GM12891 (cell line): ENCODE measurements around the gene IL4.

ENCODE experiments used
- DNase-seq: peaks from one replicate; pipeline ENCODE4 v3.0.0; 2011; ENCODE audit warnings: low spot score; ENCODE audit not compliant: insufficient read length
- FAIRE-seq: peaks from 2 replicates; lab custom pipeline; 2011; peaks lifted over from hg19 to GRCh38; lab: Jason Lieb, UNC
- PAX5 ChIP-seq: IDR thresholded peaks from 2 replicates; pipeline ENCODE4 v1.6.1; 2011; ENCODE audit warnings: low read length, moderate library complexity, mild to moderate bottlenecking; ENCODE audit not compliant: insufficient read depth, severe bottlenecking
- POLR2A ChIP-seq: IDR thresholded peaks from 2 replicates; pipeline ENCODE4 v1.6.1; 2011; ENCODE audit warnings: low read depth, low read length, control low read depth
- POLR2AphosphoS5 ChIP-seq: IDR thresholded peaks from 2 replicates; pipeline ENCODE4 v1.6.1; 2011; ENCODE audit warnings: low read depth, low read length, control low read depth
- POU2F2 ChIP-seq: IDR thresholded peaks from 2 replicates; pipeline ENCODE4 v1.6.1; 2011; ENCODE audit warnings: low read depth, mild to moderate bottlenecking, control low read depth, low read length, moderate library complexity
- SPI1 ChIP-seq: IDR thresholded peaks from 2 replicates; pipeline ENCODE4 v1.6.1; 2011; ENCODE audit warnings: low read depth, low read length, control low read depth
- TAF1 ChIP-seq: IDR thresholded peaks from 2 replicates; pipeline ENCODE4 v1.6.1; 2011; ENCODE audit warnings: low read depth, low read length, control low read depth

The IL4 gene

GRCh38 chr5:132664696-132665209 is 9.0 kb upstream of the IL4 start:
- DNase-seq (no peak), FAIRE-seq (no peak)
- TF ChIP-seq POU2F2 (no peak), POLR2A (no peak), POLR2AphosphoS5 (no peak), PAX5 (no peak), SPI1 (no peak)

- FAIRE-seq: no peak
- TF ChIP-seq POU2F2 (no peak), POLR2AphosphoS5 (no peak), SPI1 (no peak), TAF1 (no peak), PAX5 (no peak), POLR2A (no peak)
- no peak for DNase-seq
These were observed 8.2 kb upstream of the IL4 start for GRCh38 chr5:132665574-132666080.

DNA sequence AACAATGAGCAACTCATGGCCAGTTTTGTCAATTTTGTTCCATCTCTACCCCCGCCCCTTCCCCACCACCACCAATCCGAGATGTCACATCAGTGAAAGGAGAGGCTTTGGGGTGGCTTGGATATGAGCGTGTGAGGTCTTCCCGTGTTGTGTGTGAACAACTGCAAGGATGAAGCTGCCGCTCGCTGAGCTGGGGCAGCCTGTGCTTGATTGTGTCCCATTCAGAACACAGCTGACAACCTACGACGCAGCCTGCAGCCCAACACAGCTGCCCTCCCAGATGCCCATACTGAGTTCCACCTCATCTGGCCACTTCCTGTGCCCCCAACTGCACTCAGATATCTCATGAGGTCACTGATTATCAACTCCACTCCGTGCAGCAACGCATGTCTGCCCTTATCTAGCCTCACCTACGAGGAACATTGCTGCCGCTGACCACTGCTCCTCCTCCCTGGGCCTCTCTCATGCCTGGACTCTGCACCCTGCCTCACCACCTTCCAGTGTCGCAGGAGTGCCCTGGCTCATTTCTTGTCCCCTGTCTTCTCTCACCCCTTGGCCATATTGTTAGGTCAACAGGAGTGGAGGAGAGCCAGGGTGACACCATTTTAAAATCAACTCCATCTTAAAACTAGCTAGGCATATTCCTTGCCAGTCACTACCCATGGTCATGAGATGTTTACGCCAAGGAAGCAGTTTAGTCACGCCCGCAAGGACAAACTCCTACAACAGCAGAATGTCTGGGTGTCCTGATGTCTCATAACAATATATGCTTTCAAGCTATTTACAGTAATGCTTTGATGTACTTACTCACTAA is 7.3 kb upstream of the IL4 start:
- DNase-seq: no peak
- TF ChIP-seq POLR2A (no peak), PAX5 (no peak), POLR2AphosphoS5 (no peak), TAF1 (no peak), SPI1 (no peak), POU2F2 (no peak)
- FAIRE-seq: no peak

DNA sequence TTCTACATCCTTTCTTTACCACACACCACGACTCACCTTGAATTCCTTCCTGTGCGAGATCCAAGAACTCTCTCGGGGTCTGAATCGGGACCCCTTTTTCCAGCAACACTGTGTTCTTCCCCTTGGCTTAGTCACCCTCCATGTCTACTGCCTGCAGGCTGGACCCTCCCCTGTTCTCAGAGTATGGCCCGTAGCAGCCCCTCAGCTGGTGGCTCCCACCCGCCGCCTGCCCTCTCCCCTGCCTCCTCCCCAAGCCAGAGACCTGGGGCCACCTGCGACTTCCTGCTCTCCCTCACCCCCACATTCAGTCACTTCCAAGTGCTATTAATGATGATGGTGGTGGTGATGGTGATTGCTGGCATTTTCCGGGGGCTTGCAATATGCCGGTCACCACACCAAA is 6.5 kb upstream of the IL4 start:
- no peak for TF ChIP-seq PAX5
- no peak for TF ChIP-seq POU2F2
- no peak for TF ChIP-seq POLR2A
- no peak for TF ChIP-seq POLR2AphosphoS5
- TF ChIP-seq SPI1: no peak
- no peak for TF ChIP-seq TAF1
- no peak for FAIRE-seq
- no peak for DNase-seq

DNA sequence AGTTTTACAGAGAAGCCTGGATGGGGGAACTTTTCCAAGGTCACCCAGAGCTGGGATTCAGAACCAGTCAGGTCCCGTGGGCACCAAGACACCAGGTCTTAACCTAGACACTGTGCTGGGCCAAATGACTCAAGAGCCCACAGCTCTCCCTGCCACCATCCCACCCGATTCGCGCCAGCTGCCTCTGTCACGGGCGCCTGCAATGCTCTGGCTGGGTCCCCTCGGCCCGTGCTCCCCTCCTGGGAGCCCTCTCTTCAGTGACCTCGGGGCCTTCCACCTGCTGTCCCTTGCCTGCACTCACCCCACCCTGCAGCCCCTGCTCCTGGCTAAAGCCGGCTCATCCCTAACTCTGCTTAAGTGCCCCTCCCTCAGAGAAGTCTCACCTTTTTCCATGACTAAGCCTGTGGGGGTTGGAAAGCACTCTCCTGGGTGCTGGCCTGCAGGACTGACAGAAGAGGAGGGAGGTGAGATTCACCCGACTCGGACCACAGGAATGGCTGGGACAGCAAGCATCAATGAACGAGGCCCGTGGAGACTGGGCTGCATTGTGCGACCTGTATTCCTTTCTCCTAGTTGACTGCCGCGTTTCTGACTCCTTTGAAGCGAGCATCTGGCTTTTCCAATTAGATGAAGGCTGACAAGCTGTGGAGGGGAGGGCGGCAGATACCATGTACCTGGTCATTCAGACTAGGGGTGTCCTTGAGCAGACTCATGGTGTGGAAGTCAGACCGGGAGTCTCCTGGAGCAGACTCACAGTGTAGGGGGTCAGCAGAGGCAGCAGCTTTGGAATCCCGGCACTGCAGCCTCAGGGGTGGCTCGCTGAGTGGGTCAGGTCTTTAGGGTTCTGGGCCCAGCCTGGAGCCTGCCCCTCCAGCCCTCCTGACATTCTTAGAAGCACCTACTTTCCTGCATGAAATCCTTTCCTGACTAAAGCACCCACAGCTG is 5.8 kb upstream of the IL4 start:
- TF ChIP-seq POU2F2 (no peak), SPI1 (no peak), PAX5 (no peak), POLR2A (no peak), POLR2AphosphoS5 (no peak), TAF1 (no peak)
- no peak for DNase-seq
- no peak for FAIRE-seq

- TF ChIP-seq TAF1 (no peak), POLR2A (no peak), POLR2AphosphoS5 (no peak), POU2F2 (no peak), SPI1 (no peak), PAX5 (no peak)
- FAIRE-seq (no peak), DNase-seq (no peak)
These were observed 4.9 kb upstream of the IL4 start for GRCh38 chr5:132668706-132669454.

DNA sequence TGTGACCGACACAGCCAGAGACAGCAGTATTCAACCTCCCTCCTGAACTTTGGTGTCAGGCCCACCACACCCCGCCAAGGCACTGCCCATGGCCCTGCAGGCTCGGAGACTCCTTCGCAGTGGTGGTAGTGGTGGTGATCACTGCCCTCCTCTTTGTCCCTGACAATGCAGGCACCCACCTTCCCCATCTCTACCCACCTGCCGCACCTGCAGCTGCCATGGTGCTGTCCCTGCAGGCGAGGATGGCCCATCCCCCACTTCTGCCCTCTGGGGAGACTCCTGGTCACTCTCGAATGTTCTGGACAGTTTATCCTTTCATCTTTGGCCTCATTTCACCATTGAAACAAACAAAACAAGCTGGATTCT is 4.4 kb upstream of the IL4 start:
- no peak for DNase-seq
- no peak for FAIRE-seq
- TF ChIP-seq POU2F2 (no peak), POLR2A (no peak), PAX5 (no peak), TAF1 (no peak), SPI1 (no peak), POLR2AphosphoS5 (no peak)

DNA sequence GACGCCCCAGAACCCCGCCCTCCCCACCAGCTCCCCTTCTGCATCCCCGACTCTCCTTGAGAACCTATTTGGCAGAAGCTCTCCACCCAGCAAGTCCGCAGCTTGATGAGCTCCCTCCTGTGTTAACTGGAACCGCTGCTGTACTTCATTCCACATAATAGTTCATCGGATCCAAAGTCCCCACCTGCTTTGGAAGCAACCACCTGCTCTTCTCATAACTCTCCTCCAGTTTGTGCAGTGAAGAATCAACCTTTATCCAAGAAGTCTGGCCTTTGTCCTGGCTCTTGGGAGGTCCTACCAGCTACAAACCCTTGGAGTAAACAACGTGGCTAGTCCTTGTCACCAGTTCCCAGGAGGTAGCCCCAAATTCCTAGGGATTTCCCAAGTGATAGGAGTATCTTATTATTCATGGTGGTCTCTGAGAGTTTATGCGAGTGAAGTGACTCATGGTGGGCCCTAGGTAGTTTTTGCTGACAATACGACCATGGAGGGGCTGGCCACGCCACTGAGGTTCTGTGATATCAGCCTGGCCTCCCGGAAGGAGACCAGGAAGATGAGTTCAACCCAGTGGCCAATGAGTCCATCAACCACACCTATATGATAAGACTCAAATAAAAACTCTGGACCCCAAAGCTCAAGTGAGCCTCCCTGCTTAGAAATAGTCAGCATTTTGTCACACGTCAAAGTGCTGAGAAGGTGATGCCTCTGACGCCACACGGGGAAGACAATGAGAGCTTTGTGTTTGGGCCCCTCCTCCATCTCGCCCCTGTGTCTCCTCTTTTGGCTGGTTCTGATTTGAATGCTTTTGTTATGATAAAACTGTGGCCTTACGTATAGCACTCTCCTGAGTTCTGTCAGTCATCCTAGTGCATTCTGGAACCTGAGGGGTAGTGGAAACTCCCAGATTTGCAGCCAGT is 3.6 kb upstream of the IL4 start:
- FAIRE-seq (no peak), DNase-seq (no peak)
- TF ChIP-seq POLR2A (no peak), TAF1 (no peak), SPI1 (no peak), POLR2AphosphoS5 (no peak), PAX5 (no peak), POU2F2 (no peak)
